SK-N-SH (cell line): ENCODE results near the gene WEE2. TPM values are rescaled to one million over a fixed set of nuclear protein-coding genes. Genes with fewer than 3 reads are reported as not detected.

Experiments
- CTCF ChIA-PET: fragments of 300-600, 350-600 bp; formaldehyde crosslinking; extraction: SDS; loops from one replicate; lab custom pipeline; 2021; lab: Yijun Ruan, JAX
- POLR2A ChIA-PET: fragments of 350-600 bp; sonication (Branson Sonifier 250); formaldehyde crosslinking; extraction: SDS; loops from one replicate; lab custom pipeline; 2020; ENCODE audit warnings: antibody characterized with exemption, inconsistent platforms; lab: Yijun Ruan, JAX
- DNase-seq: peaks from one replicate; pipeline ENCODE4 v3.0.0; 2012
- H2AFZ ChIP-seq: fragments of 200-600 bp; sonication (generic); 2 replicates; pipeline ENCODE4 v1.8.1; 2016; ENCODE audit warnings: antibody characterized with exemption, mild to moderate bottlenecking, low read depth
- H3F3A ChIP-seq: fragments of 200-600 bp; sonication (generic); replicated peaks from 2 replicates; pipeline ENCODE3; 2016; ENCODE audit warnings: antibody characterized with exemption, mild to moderate bottlenecking; ENCODE audit not compliant: insufficient read depth
- H3K27ac ChIP-seq, 2 experiments: fragments of 200-500 bp in 1 of 2; fragments of 200-600 bp in 1 of 2; sonication (Bioruptor generic) in 1 of 2; sonication (generic), shearing (Covaris generic) in 1 of 2; 2 replicates each; pipeline versions ENCODE4 v1.5.1 to v1.6.1; 2014 to 2016; ENCODE audit warnings: low read depth in 2 of 2, inconsistent platforms in 1 of 2, low read length in 1 of 2, mild to moderate bottlenecking in 1 of 2, mixed read lengths in 1 of 2
- H3K27me3 ChIP-seq: fragments of 200-600 bp; sonication (generic), shearing (Covaris generic); 2 replicates; pipeline ENCODE4 v1.6.1; 2016; ENCODE audit warnings: mixed run types; ENCODE audit not compliant: insufficient read depth
- H3K36me3 ChIP-seq, 2 experiments: fragments of 200-500 bp in 1 of 2; fragments of 200-600 bp in 1 of 2; sonication (Bioruptor generic) in 1 of 2; sonication (generic) in 1 of 2; replicated peaks in 1 of 2; 2 replicates each; pipeline versions ENCODE3 to v1.5.1; 2014 to 2016; ENCODE audit warnings: low read length in 1 of 2, mild to moderate bottlenecking in 1 of 2; ENCODE audit not compliant: insufficient read depth in 2 of 2, control insufficient read depth in 1 of 2
- H3K4me1 ChIP-seq, 2 experiments: fragments of 200-500 bp in 1 of 2; fragments of 200-600 bp in 1 of 2; sonication (Bioruptor generic) in 1 of 2; sonication (generic), shearing (Covaris generic) in 1 of 2; 2 replicates each; pipeline versions ENCODE4 v1.5.1 to v1.6.1; 2014 to 2016; ENCODE audit warnings: low read depth in 1 of 2, low read length in 1 of 2, mixed run types in 1 of 2; ENCODE audit not compliant: insufficient read depth in 2 of 2, control insufficient read depth in 1 of 2
- H3K4me2 ChIP-seq: fragments of 200-600 bp; sonication (generic), shearing (Covaris generic); 2 replicates; pipeline ENCODE4 v1.6.1; 2017; ENCODE audit warnings: mixed run types
- H3K4me3 ChIP-seq, 2 experiments: fragments of 200-500 bp in 1 of 2; fragments of 200-600 bp in 1 of 2; sonication (Bioruptor generic) in 1 of 2; sonication (generic), shearing (Covaris generic) in 1 of 2; 2 replicates each; pipeline versions ENCODE4 v1.5.1 to v1.8.1; 2014 to 2016; ENCODE audit warnings: low read depth in 2 of 2, inconsistent platforms in 1 of 2, low read length in 1 of 2, mild to moderate bottlenecking in 1 of 2, mixed read lengths in 1 of 2, moderate library complexity in 1 of 2
- H3K79me2 ChIP-seq: fragments of 200-600 bp; sonication (generic); 2 replicates; pipeline ENCODE4 v1.8.1; 2017; ENCODE audit warnings: mild to moderate bottlenecking; ENCODE audit not compliant: insufficient read depth
- H3K9ac ChIP-seq: fragments of 200-600 bp; sonication (generic); 2 replicates; pipeline ENCODE4 v1.6.1; 2017; ENCODE audit warnings: mixed run types
- H3K9me2 ChIP-seq: fragments of 200-600 bp; sonication (generic); 2 replicates; pipeline ENCODE4 v1.6.1; 2017; ENCODE audit warnings: mixed run types
- H3K9me3 ChIP-seq: fragments of 200-600 bp; sonication (generic); 2 replicates; pipeline ENCODE4 v1.6.1; 2017; ENCODE audit warnings: mixed run types, mild to moderate bottlenecking, moderate library complexity
- H4K20me1 ChIP-seq: fragments of 200-600 bp; sonication (generic); 2 replicates; pipeline ENCODE4 v1.6.1; 2017; ENCODE audit warnings: mild to moderate bottlenecking, mixed run types; ENCODE audit not compliant: insufficient read depth
- EP300 ChIP-seq, 2 experiments: IDR thresholded peaks; 2 replicates each; pipeline versions ENCODE4 v1.4.0 to v1.6.1; 2012; ENCODE audit warnings: borderline replicate concordance in 1 of 2, low read depth in 1 of 2, low read length in 1 of 2
- EZH2phosphoT487 ChIP-seq: fragments of 200-600 bp; sonication (generic); IDR thresholded peaks from 2 replicates; pipeline ENCODE4 v1.6.1; 2017; ENCODE audit warnings: low read depth, mixed run types, mild to moderate bottlenecking, antibody characterized with exemption, moderate library complexity, borderline replicate concordance
- FOXJ3 ChIP-seq: sonication (generic); formaldehyde crosslinking; IDR thresholded peaks from 2 replicates; pipeline ENCODE4 v1.5.1; 2020; ENCODE audit warnings: mild to moderate bottlenecking, missing genetic modification reagents
- IRF3 ChIP-seq: fragments of 150-350 bp; IDR thresholded peaks from 2 replicates; pipeline ENCODE4 v1.6.1; 2016; ENCODE audit warnings: mild to moderate bottlenecking, low read depth, low read length
- MEF2A ChIP-seq: IDR thresholded peaks from 2 replicates; pipeline ENCODE4 v1.4.0; 2012; ENCODE audit warnings: low read depth, borderline replicate concordance
- NFIC ChIP-seq: IDR thresholded peaks from 2 replicates; pipeline ENCODE4 v1.4.0; 2012; ENCODE audit warnings: borderline replicate concordance
- RCOR1 ChIP-seq: fragments of 150-350 bp; IDR thresholded peaks from 2 replicates; pipeline ENCODE4 v1.6.1; 2017; ENCODE audit warnings: antibody characterized with exemption, low read length
- RXRA ChIP-seq: IDR thresholded peaks from 2 replicates; pipeline ENCODE4 v1.4.0; 2012; ENCODE audit warnings: low read depth, mild to moderate bottlenecking, borderline replicate concordance
- SIN3A ChIP-seq: IDR thresholded peaks from 2 replicates; pipeline ENCODE4 v1.6.1; 2012; ENCODE audit warnings: low read depth, mild to moderate bottlenecking, low read length, moderate library complexity, borderline replicate concordance
- TCF12 ChIP-seq: IDR thresholded peaks from 2 replicates; pipeline ENCODE4 v1.4.0; 2012
- TEAD4 ChIP-seq: IDR thresholded peaks from 2 replicates; pipeline ENCODE4 v1.4.0; 2012; ENCODE audit warnings: mild to moderate bottlenecking, borderline replicate concordance; ENCODE audit not compliant: insufficient read depth
- USF1 ChIP-seq: IDR thresholded peaks from 2 replicates; pipeline ENCODE4 v1.4.0; 2012; ENCODE audit warnings: low read depth, borderline replicate concordance
- USF2 ChIP-seq: fragments of 150-350 bp; IDR thresholded peaks from 2 replicates; pipeline ENCODE4 v1.6.1; 2017; ENCODE audit warnings: antibody characterized with exemption, low read length, low read depth, borderline replicate concordance
- YY1 ChIP-seq: IDR thresholded peaks from 2 replicates; pipeline ENCODE4 v1.4.0; 2012; ENCODE audit warnings: low read depth, mild to moderate bottlenecking
- WGBS: methylation state at CpG from one replicate; pipeline ENCODE4 v1.1.6; 2017; ENCODE audit warnings: low lambda C conversion rate; 5-methylcytosine and 5-hydroxymethylcytosine counted together
- polyA plus RNA-seq, 3 experiments: library from polyadenylated mRNA; depleted of rRNA; stranded (reverse); fragments of >200 nt; gene quantifications; 2 replicates each; pipeline ENCODE4 v1.2.3, GENCODE V29; 2012

WEE2 gene
- polyA plus RNA-seq, 1 of the 3 experiments (the other 2 are of a cell fraction): not detected

GRCh38 chr7:141722529-141722928, 14.4 kb downstream of the WEE2 start:
- WGBS: 83% methylated on average over 2 of the region's 2 CpGs
- CTCF ChIA-PET: interaction anchor here (1.7 to 4.8 kb wide), 3 partner anchors 14 to 64 kb away, joined by 5 to 44 read pairs (median 6); partner anchors contain the start of genes SSBP1 and WEE2
- DNase-seq: no peak

GRCh38 chr7:141729020-141729419, 20.9 kb downstream of the WEE2 start:
- H3K27me3 ChIP-seq: no peaks in the 10 kb centered on the region
- H3K79me2 ChIP-seq: no peaks in the 10 kb centered on the region
- H4K20me1 ChIP-seq: no peaks in the 10 kb centered on the region
- no peak overlapping the region for H3K4me2 ChIP-seq
- ChIA-PET POLR2A (no interaction called here), CTCF (interaction anchor here (0.9 to 5.2 kb wide), 4 partner anchors 8 to 76 kb away, joined by 3 to 47 read pairs (median 4); partner anchors contain the start of gene SSBP1)
- no peaks in the 10 kb centered on the region for H3K36me3 ChIP-seq
- no peak overlapping the region for H3K27ac ChIP-seq
- H3K4me1 ChIP-seq: no peaks in the 10 kb centered on the region
- H3K9me2 ChIP-seq: no peaks in the 10 kb centered on the region
- DNase-seq: no peak
- no peaks in the 10 kb centered on the region for H3K9me3 ChIP-seq
- WGBS: 86% methylated on average over 1 of the region's 1 CpG
- no peak for TF ChIP-seq FOXJ3
- TF ChIP-seq TEAD4: no peak
- no peak for TF ChIP-seq RXRA
- no peak for TF ChIP-seq NFIC
- no peak for TF ChIP-seq RCOR1
- TF ChIP-seq YY1: no peak
- no peak for TF ChIP-seq SIN3A
- no peak for TF ChIP-seq MEF2A
- no peak for TF ChIP-seq USF2
- no peak for TF ChIP-seq EZH2phosphoT487
- no peak for TF ChIP-seq USF1
- no peak overlapping the region for H3K4me3 ChIP-seq
- H3F3A ChIP-seq: no peaks in the 10 kb centered on the region
- no peak overlapping the region for H3K9ac ChIP-seq
- H2AFZ ChIP-seq: no peak overlapping the region

More at GRCh38 chr7:141722529-141722928, 14.4 kb downstream of the WEE2 start:
- no peaks in the 10 kb centered on the region for H3K4me1 ChIP-seq
- TF ChIP-seq IRF3 (no peak), USF1 (no peak), NFIC (no peak), EP300 (IDR thresholded peaks at IDR 0.05; ENCODE audit: borderline replicate concordance in 1 of 2, low read depth in 1 of 2, low read length in 1 of 2) (no peak), TCF12 (no peak)
- H3K9me3 ChIP-seq: no peaks in the 10 kb centered on the region
- H3F3A ChIP-seq: no peaks in the 10 kb centered on the region
- POLR2A ChIA-PET: interaction anchor here (1.2 kb wide), 1 partner anchor 16 kb away, joined by 3 read pairs; the partner anchor contains the start of gene SSBP1
- no peak overlapping the region for H3K4me3 ChIP-seq
- H3K9ac ChIP-seq: no peak overlapping the region
- no peaks in the 10 kb centered on the region for H3K27me3 ChIP-seq
- no peak overlapping the region for H2AFZ ChIP-seq
- no peaks in the 10 kb centered on the region for H3K79me2 ChIP-seq
- peaks cover 0 to 4% of the 10 kb centered on the region in 2 experiments for H3K36me3 ChIP-seq
- no peaks in the 10 kb centered on the region for H4K20me1 ChIP-seq
- no peaks in the 10 kb centered on the region for H3K9me2 ChIP-seq
- no peak overlapping the region for H3K27ac ChIP-seq
- no peak overlapping the region for H3K4me2 ChIP-seq
